Skeletal muscle cell (primary cell): Measurements from ENCODE around the gene PSAPL1.

Experiments
- DNase-seq: peaks from one replicate; pipeline ENCODE4 v3.0.0-alpha.2; 2010; ENCODE audit warnings: low read depth
- H3K4me3 ChIP-seq: 2 replicates; pipeline ENCODE4 v1.5.1; 2011; ENCODE audit warnings: low read depth, mild to moderate bottlenecking, control low read depth, low read length, moderate library complexity

Gene PSAPL1

GRCh38 chr4:7402526-7402925 lies 32.2 kb downstream of the PSAPL1 start:
- no peak for DNase-seq
- no peak overlapping the region for H3K4me3 ChIP-seq

- DNase-seq: no peak
- H3K4me3 ChIP-seq: no peak overlapping the region
Measured at GRCh38 chr4:7400671-7401298, 33.9 kb downstream of the PSAPL1 start.

- H3K4me3 ChIP-seq: no peak overlapping the region
- no peak for DNase-seq
Measured at GRCh38 chr4:7399440-7400234, 35.1 kb downstream of the PSAPL1 start.

GRCh38 chr4:7398788-7399439 lies 35.8 kb downstream of the PSAPL1 start:
- DNase-seq: no peak

GRCh38 chr4:7398104-7398423 lies 36.7 kb downstream of the PSAPL1 start:
- no peak overlapping the region for H3K4me3 ChIP-seq
- peak; percentile 55 for DNase-seq

More at GRCh38 chr4:7398788-7399439, 35.8 kb downstream of the PSAPL1 start:
- H3K4me3 ChIP-seq: no peak overlapping the region

- DNase-seq: no peak
- H3K4me3 ChIP-seq: no peak overlapping the region
Measured at GRCh38 chr4:7397206-7398103, 37.3 kb downstream of the PSAPL1 start.

GRCh38 chr4:7396186-7396910 lies 38.4 kb downstream of the PSAPL1 start:
- H3K4me3 ChIP-seq: no peak overlapping the region
- no peak for DNase-seq

GRCh38 chr4:7395645-7396044 lies 39.1 kb downstream of the PSAPL1 start:
- no peak for DNase-seq
- H3K4me3 ChIP-seq: no peak overlapping the region

- DNase-seq: no peak
- no peak overlapping the region for H3K4me3 ChIP-seq
Measured at GRCh38 chr4:7394681-7395451, 39.9 kb downstream of the PSAPL1 start.

GRCh38 chr4:7393601-7394575 lies 40.8 kb downstream of the PSAPL1 start:
- no peak for DNase-seq

GRCh38 chr4:7392438-7393421 lies 42.0 kb downstream of the PSAPL1 start:
- no peak for DNase-seq
- H3K4me3 ChIP-seq: no peak overlapping the region

More at GRCh38 chr4:7393601-7394575, 40.8 kb downstream of the PSAPL1 start:
- no peak overlapping the region for H3K4me3 ChIP-seq

- no peak overlapping the region for H3K4me3 ChIP-seq
Measured at GRCh38 chr4:7391637-7392437, 42.9 kb downstream of the PSAPL1 start.

GRCh38 chr4:7390906-7391636 lies 43.7 kb downstream of the PSAPL1 start:
- no peak for DNase-seq
- no peak overlapping the region for H3K4me3 ChIP-seq

More at GRCh38 chr4:7391637-7392437, 42.9 kb downstream of the PSAPL1 start:
- no peak for DNase-seq

- DNase-seq: no peak
- no peak overlapping the region for H3K4me3 ChIP-seq
Measured at GRCh38 chr4:7390336-7390735, 44.4 kb downstream of the PSAPL1 start.

GRCh38 chr4:7389719-7390118 lies 45.0 kb downstream of the PSAPL1 start:
- no peak overlapping the region for H3K4me3 ChIP-seq
- DNase-seq: no peak
